GM23338 (cell line): ENCODE results near the gene LHFPL4. TPM values are rescaled to one million over a fixed set of nuclear protein-coding genes. Genes with fewer than 3 reads are reported as not detected.

ENCODE experiments used
- ATAC-seq: fragments of 200-7000 bp; cut with Tn5 transposase; 3 replicates; pipeline ENCODE4 v1.9.1; 2020
- DNase-seq: peaks from one replicate; pipeline ENCODE4 v3.0.0-alpha.2; 2015; ENCODE audit warnings: low spot score
- H2AFZ ChIP-seq: fragments of 200-600 bp; sonication (generic); 2 replicates; pipeline ENCODE4 v1.8.0; 2016; ENCODE audit warnings: antibody characterized with exemption, mild to moderate bottlenecking, moderate library complexity
- H3F3A ChIP-seq: fragments of 200-600 bp; sonication (generic); replicated peaks from 2 replicates; pipeline ENCODE4 v1.8.0; 2017; ENCODE audit warnings: antibody characterized with exemption, mixed run types, low read depth
- H3K27ac ChIP-seq: fragments of 200-600 bp; sonication (generic); 2 replicates; pipeline ENCODE4 v1.6.1; 2016; ENCODE audit warnings: low read depth
- H3K27me3 ChIP-seq: fragments of 200-600 bp; sonication (generic); 2 replicates; pipeline ENCODE4 v1.8.0; 2016; ENCODE audit warnings: mild to moderate bottlenecking, mixed run types, moderate library complexity; ENCODE audit not compliant: insufficient read depth
- H3K36me3 ChIP-seq: fragments of 200-600 bp; sonication (generic); 2 replicates; pipeline ENCODE4 v1.8.0; 2016; ENCODE audit warnings: mild to moderate bottlenecking; ENCODE audit not compliant: insufficient read depth
- H3K4me1 ChIP-seq: fragments of 200-600 bp; sonication (generic); 2 replicates; pipeline ENCODE4 v1.8.0; 2016; ENCODE audit warnings: mild to moderate bottlenecking, moderate library complexity; ENCODE audit not compliant: insufficient read depth
- H3K4me2 ChIP-seq: fragments of 200-600 bp; sonication (generic); 2 replicates; pipeline ENCODE4 v1.7.1; 2017; ENCODE audit warnings: mixed run types
- H3K4me3 ChIP-seq: fragments of 200-600 bp; sonication (generic); 2 replicates; pipeline ENCODE4 v1.6.1; 2016; ENCODE audit warnings: mixed run types
- H3K79me2 ChIP-seq: fragments of 200-600 bp; sonication (generic); replicated peaks from 2 replicates; pipeline ENCODE4 v1.8.0; 2017; ENCODE audit warnings: mild to moderate bottlenecking; ENCODE audit not compliant: insufficient read depth
- H3K9me2 ChIP-seq: fragments of 200-600 bp; sonication (generic); 2 replicates; pipeline ENCODE4 v1.8.0; 2017; ENCODE audit not compliant: insufficient read depth
- H4K20me1 ChIP-seq: fragments of 200-600 bp; sonication (generic); replicated peaks from 2 replicates; pipeline ENCODE4 v1.8.0; 2017; ENCODE audit warnings: mild to moderate bottlenecking; ENCODE audit not compliant: insufficient read depth
- H3K27ac Mint-ChIP-seq: 2 replicates; pipeline ENCODE4 v1.8.0; 2020; ENCODE audit warnings: inconsistent platforms, mild to moderate bottlenecking, moderate library complexity, mixed read lengths
- H3K27me3 Mint-ChIP-seq: 3 replicates; pipeline ENCODE4 v1.8.0; 2022; ENCODE audit warnings: low read depth, mild to moderate bottlenecking, moderate library complexity, mixed read lengths, inconsistent platforms; ENCODE audit not compliant: insufficient read depth, poor library complexity
- H3K36me3 Mint-ChIP-seq: 3 replicates; pipeline ENCODE4 v1.8.0; 2021; ENCODE audit warnings: low read depth, mild to moderate bottlenecking, inconsistent platforms, moderate library complexity, mixed read lengths
- H3K4me1 Mint-ChIP-seq: 3 replicates; pipeline ENCODE4 v1.8.0; 2020; ENCODE audit warnings: mild to moderate bottlenecking, inconsistent platforms, mixed read lengths
- H3K4me3 Mint-ChIP-seq: 3 replicates; pipeline ENCODE4 v1.8.0; 2021; ENCODE audit warnings: moderate library complexity, mild to moderate bottlenecking, inconsistent platforms, mixed read lengths
- H3K9me3 Mint-ChIP-seq: 3 replicates; pipeline ENCODE4 v1.8.0; 2020; ENCODE audit warnings: moderate library complexity, mild to moderate bottlenecking, inconsistent platforms, mixed read lengths
- CREB1 ChIP-seq: fragments of 250-450 bp; sonication (Bioruptor Pico); IDR thresholded peaks from 2 replicates; pipeline ENCODE4 v1.5.0; 2020; ENCODE audit warnings: low read depth, mild to moderate bottlenecking, moderate library complexity
- EZH2 ChIP-seq: fragments of 200-600 bp; sonication (generic); IDR thresholded peaks from one replicate; pipeline ENCODE4 v1.8.0; 2017; ENCODE audit warnings: antibody characterized with exemption, mild to moderate bottlenecking, low read depth; ENCODE audit not compliant: unreplicated experiment
- EZH2phosphoT487 ChIP-seq: fragments of 200-600 bp; sonication (generic); IDR thresholded peaks from one replicate; pipeline ENCODE4 v1.8.1; 2018; ENCODE audit warnings: antibody characterized with exemption; ENCODE audit not compliant: unreplicated experiment
- JUNB ChIP-seq: IDR thresholded peaks from one replicate; pipeline ENCODE4 v1.6.1; 2016; ENCODE audit warnings: antibody characterized with exemption; ENCODE audit not compliant: unreplicated experiment
- NANOG ChIP-seq: IDR thresholded peaks from 2 replicates; pipeline ENCODE4 v1.6.1; 2016; ENCODE audit warnings: antibody characterized with exemption, borderline replicate concordance
- ZNF114 ChIP-seq: fragments of 250-450 bp; sonication (Bioruptor Pico); IDR thresholded peaks from 2 replicates; pipeline ENCODE4 v1.5.0; 2020; ENCODE audit warnings: mild to moderate bottlenecking, moderate library complexity
- ZNF331 ChIP-seq: fragments of 250-450 bp; sonication (Bioruptor Pico); IDR thresholded peaks from 2 replicates; pipeline ENCODE4 v1.5.0; 2020; ENCODE audit warnings: low read depth, mild to moderate bottlenecking, moderate library complexity
- polyA plus RNA-seq: library from polyadenylated mRNA; unstranded; fragments of >200 nt; fragmentation: Nextera tagmentation; extraction: Ambion mirVana; gene quantifications from 2 replicates; pipeline ENCODE4 v1.2.1, GENCODE V29; 2016
- total RNA-seq: library from RNA; depleted of rRNA; stranded (reverse); fragments of >200 nt; shearing (Covaris generic); gene quantifications from 2 replicates; pipeline ENCODE4 v1.2.3, GENCODE V29; 2014
- TF ChIP-seq, protein P1 (sequence below), 2 experiments: fragments of 200-600 bp in 1 of 2; sonication (generic) in 1 of 2; conservative IDR thresholded peaks; 2 replicates each; pipeline versions ENCODE4 v1.5.1 to v1.6.1; 2016 to 2017; ENCODE audit warnings: antibody characterized with exemption in 2 of 2, low read depth in 2 of 2, mild to moderate bottlenecking in 2 of 2, moderate library complexity in 1 of 2
- TF ChIP-seq, protein P2 (sequence below): IDR thresholded peaks from 2 replicates; pipeline ENCODE4 v1.6.1; 2016; ENCODE audit warnings: antibody characterized with exemption
- TF ChIP-seq, protein P3 (sequence below): IDR thresholded peaks from one replicate; pipeline ENCODE4 v1.6.1; 2018; ENCODE audit warnings: antibody characterized with exemption; ENCODE audit not compliant: unreplicated experiment
- TF ChIP-seq, protein P4 (sequence below): fragments of 250-450 bp; sonication (Bioruptor Pico); IDR thresholded peaks from 2 replicates; pipeline ENCODE4 v1.5.0; 2020; ENCODE audit warnings: mild to moderate bottlenecking, moderate library complexity

Gene LHFPL4
- total and polyA plus RNA-seq, 2 experiments from 2014 or later = 2.3 to 11.5 TPM

DNA sequence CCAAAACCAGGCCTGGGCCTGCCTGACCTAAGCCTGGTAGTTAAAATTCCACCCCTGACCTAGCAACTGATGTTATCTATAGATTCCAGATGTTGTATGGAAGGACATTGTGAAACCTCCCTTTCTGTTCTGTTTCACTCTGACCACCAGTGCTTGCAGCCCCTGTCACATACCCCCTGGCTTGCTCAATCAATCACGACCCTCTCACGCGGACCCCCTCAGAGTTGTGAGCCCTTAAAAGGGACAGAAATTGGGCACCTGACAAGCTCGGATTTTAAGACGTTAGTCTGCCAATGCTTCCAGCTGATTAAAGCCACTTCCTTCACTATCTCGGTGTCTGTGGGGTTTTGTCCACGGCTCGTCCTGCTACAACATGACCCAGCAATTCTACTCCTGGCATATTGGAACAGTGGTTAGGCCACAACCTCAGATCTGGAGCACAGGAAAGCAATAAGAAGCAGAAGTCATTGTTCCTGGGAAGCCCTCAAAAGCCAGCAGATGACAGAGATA is 36.7 kb upstream of the LHFPL4 start:
- Histone ChIP-seq H3F3A (no peaks in the 10 kb centered on the region), H2AFZ (no peak overlapping the region), H3K36me3 (no peaks in the 10 kb centered on the region), H4K20me1 (no peaks in the 10 kb centered on the region), H3K9me2 (no peaks in the 10 kb centered on the region), H3K4me1 (no peaks in the 10 kb centered on the region), H3K4me2 (no peak overlapping the region), H3K27ac (no peak overlapping the region), H3K79me2 (no peaks in the 10 kb centered on the region), H3K4me3 (no peak overlapping the region), H3K27me3 (no peaks in the 10 kb centered on the region)
- ATAC-seq (no peak), DNase-seq (no peak)
- peaks cover 22% of the 10 kb centered on the region; the same call in 2 of the 3 replicates for H3K9me3 Mint-ChIP-seq
- no peaks in the 10 kb centered on the region for H3K4me1 Mint-ChIP-seq
- TF ChIP-seq NANOG = no peak
- no peak for TF ChIP-seq ZNF331 (CRISPR knock-in tag)
- no peak for TF ChIP-seq EZH2
- no peak for TF ChIP-seq CREB1
- TF ChIP-seq, protein P1, sequence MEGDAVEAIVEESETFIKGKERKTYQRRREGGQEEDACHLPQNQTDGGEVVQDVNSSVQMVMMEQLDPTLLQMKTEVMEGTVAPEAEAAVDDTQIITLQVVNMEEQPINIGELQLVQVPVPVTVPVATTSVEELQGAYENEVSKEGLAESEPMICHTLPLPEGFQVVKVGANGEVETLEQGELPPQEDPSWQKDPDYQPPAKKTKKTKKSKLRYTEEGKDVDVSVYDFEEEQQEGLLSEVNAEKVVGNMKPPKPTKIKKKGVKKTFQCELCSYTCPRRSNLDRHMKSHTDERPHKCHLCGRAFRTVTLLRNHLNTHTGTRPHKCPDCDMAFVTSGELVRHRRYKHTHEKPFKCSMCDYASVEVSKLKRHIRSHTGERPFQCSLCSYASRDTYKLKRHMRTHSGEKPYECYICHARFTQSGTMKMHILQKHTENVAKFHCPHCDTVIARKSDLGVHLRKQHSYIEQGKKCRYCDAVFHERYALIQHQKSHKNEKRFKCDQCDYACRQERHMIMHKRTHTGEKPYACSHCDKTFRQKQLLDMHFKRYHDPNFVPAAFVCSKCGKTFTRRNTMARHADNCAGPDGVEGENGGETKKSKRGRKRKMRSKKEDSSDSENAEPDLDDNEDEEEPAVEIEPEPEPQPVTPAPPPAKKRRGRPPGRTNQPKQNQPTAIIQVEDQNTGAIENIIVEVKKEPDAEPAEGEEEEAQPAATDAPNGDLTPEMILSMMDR (conservative IDR thresholded peaks at IDR 0.05; ENCODE audit: low read depth in 2 of 2) = no peak
- TF ChIP-seq, protein P2, sequence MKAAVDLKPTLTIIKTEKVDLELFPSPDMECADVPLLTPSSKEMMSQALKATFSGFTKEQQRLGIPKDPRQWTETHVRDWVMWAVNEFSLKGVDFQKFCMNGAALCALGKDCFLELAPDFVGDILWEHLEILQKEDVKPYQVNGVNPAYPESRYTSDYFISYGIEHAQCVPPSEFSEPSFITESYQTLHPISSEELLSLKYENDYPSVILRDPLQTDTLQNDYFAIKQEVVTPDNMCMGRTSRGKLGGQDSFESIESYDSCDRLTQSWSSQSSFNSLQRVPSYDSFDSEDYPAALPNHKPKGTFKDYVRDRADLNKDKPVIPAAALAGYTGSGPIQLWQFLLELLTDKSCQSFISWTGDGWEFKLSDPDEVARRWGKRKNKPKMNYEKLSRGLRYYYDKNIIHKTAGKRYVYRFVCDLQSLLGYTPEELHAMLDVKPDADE = no peak
- no peak for TF ChIP-seq ZNF114 (CRISPR knock-in tag)
- no peak for TF ChIP-seq EZH2phosphoT487
- no peak for TF ChIP-seq JUNB
- TF ChIP-seq, protein P3, sequence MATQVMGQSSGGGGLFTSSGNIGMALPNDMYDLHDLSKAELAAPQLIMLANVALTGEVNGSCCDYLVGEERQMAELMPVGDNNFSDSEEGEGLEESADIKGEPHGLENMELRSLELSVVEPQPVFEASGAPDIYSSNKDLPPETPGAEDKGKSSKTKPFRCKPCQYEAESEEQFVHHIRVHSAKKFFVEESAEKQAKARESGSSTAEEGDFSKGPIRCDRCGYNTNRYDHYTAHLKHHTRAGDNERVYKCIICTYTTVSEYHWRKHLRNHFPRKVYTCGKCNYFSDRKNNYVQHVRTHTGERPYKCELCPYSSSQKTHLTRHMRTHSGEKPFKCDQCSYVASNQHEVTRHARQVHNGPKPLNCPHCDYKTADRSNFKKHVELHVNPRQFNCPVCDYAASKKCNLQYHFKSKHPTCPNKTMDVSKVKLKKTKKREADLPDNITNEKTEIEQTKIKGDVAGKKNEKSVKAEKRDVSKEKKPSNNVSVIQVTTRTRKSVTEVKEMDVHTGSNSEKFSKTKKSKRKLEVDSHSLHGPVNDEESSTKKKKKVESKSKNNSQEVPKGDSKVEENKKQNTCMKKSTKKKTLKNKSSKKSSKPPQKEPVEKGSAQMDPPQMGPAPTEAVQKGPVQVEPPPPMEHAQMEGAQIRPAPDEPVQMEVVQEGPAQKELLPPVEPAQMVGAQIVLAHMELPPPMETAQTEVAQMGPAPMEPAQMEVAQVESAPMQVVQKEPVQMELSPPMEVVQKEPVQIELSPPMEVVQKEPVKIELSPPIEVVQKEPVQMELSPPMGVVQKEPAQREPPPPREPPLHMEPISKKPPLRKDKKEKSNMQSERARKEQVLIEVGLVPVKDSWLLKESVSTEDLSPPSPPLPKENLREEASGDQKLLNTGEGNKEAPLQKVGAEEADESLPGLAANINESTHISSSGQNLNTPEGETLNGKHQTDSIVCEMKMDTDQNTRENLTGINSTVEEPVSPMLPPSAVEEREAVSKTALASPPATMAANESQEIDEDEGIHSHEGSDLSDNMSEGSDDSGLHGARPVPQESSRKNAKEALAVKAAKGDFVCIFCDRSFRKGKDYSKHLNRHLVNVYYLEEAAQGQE = no peak
- TF ChIP-seq, protein P4, sequence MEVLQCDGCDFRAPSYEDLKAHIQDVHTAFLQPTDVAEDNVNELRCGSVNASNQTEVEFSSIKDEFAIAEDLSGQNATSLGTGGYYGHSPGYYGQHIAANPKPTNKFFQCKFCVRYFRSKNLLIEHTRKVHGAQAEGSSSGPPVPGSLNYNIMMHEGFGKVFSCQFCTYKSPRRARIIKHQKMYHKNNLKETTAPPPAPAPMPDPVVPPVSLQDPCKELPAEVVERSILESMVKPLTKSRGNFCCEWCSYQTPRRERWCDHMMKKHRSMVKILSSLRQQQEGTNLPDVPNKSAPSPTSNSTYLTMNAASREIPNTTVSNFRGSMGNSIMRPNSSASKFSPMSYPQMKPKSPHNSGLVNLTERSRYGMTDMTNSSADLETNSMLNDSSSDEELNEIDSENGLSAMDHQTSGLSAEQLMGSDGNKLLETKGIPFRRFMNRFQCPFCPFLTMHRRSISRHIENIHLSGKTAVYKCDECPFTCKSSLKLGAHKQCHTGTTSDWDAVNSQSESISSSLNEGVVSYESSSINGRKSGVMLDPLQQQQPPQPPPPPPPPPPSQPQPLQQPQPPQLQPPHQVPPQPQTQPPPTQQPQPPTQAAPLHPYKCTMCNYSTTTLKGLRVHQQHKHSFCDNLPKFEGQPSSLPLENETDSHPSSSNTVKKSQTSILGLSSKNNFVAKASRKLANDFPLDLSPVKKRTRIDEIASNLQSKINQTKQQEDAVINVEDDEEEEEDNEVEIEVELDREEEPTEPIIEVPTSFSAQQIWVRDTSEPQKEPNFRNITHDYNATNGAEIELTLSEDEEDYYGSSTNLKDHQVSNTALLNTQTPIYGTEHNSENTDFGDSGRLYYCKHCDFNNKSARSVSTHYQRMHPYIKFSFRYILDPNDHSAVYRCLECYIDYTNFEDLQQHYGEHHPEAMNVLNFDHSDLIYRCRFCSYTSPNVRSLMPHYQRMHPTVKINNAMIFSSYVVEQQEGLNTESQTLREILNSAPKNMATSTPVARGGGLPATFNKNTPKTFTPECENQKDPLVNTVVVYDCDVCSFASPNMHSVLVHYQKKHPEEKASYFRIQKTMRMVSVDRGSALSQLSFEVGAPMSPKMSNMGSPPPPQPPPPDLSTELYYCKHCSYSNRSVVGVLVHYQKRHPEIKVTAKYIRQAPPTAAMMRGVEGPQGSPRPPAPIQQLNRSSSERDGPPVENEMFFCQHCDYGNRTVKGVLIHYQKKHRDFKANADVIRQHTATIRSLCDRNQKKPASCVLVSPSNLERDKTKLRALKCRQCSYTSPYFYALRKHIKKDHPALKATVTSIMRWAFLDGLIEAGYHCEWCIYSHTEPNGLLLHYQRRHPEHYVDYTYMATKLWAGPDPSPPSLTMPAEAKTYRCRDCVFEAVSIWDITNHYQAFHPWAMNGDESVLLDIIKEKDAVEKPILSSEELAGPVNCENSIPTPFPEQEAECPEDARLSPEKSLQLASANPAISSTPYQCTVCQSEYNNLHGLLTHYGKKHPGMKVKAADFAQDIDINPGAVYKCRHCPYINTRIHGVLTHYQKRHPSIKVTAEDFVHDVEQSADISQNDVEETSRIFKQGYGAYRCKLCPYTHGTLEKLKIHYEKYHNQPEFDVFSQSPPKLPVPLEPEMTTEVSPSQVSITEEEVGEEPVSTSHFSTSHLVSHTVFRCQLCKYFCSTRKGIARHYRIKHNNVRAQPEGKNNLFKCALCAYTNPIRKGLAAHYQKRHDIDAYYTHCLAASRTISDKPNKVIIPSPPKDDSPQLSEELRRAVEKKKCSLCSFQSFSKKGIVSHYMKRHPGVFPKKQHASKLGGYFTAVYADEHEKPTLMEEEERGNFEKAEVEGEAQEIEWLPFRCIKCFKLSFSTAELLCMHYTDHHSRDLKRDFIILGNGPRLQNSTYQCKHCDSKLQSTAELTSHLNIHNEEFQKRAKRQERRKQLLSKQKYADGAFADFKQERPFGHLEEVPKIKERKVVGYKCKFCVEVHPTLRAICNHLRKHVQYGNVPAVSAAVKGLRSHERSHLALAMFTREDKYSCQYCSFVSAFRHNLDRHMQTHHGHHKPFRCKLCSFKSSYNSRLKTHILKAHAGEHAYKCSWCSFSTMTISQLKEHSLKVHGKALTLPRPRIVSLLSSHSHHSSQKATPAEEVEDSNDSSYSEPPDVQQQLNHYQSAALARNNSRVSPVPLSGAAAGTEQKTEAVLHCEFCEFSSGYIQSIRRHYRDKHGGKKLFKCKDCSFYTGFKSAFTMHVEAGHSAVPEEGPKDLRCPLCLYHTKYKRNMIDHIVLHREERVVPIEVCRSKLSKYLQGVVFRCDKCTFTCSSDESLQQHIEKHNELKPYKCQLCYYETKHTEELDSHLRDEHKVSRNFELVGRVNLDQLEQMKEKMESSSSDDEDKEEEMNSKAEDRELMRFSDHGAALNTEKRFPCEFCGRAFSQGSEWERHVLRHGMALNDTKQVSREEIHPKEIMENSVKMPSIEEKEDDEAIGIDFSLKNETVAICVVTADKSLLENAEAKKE (CRISPR knock-in tag) = no peak
- H3K4me3 Mint-ChIP-seq = no peak overlapping the region
- H3K27me3 Mint-ChIP-seq = no peaks in the 10 kb centered on the region
- H3K27ac Mint-ChIP-seq = no peak overlapping the region
- H3K36me3 Mint-ChIP-seq = peaks cover 8% of the 10 kb centered on the region; the same call in 2 of the 3 replicates
